HFFc6 (cell line): Measurements from ENCODE around the gene SH3PXD2A. TPM values are rescaled to one million over a fixed set of nuclear protein-coding genes. Genes with fewer than 3 reads are reported as not detected.

Experiments
- DNase-seq: peaks from one replicate; pipeline ENCODE4 v3.0.0-alpha.2; 2018
- H3K27ac Mint-ChIP-seq: 2 replicates; pipeline ENCODE4 v1.8.0; 2020; ENCODE audit warnings: mild to moderate bottlenecking, mixed read lengths
- H3K27me3 Mint-ChIP-seq: 2 replicates; pipeline ENCODE4 v1.8.0; 2021; ENCODE audit warnings: mild to moderate bottlenecking, moderate library complexity, mixed read lengths; ENCODE audit not compliant: insufficient read depth
- H3K36me3 Mint-ChIP-seq: 2 replicates; pipeline ENCODE4 v1.8.0; 2021; ENCODE audit warnings: low read depth, mixed read lengths
- H3K4me1 Mint-ChIP-seq: 2 replicates; pipeline ENCODE4 v1.8.0; 2020; ENCODE audit warnings: low read depth, mixed read lengths
- H3K4me3 Mint-ChIP-seq: 2 replicates; pipeline ENCODE4 v1.8.0; 2020; ENCODE audit warnings: mild to moderate bottlenecking, moderate library complexity, mixed read lengths
- H3K9me3 Mint-ChIP-seq: 2 replicates; pipeline ENCODE4 v1.8.0; 2020; ENCODE audit warnings: mild to moderate bottlenecking, mixed read lengths
- total RNA-seq, 6 experiments: library from RNA; stranded (reverse); fragmentation: NEBNext Ultra II Directional; extraction: Animal tissue kit (Norgen Biotek cat#: 25700); gene quantifications; 2 replicates in 1 of 6; 3 replicates in 5 of 6; pipeline ENCODE4 v1.2.3, GENCODE V29; 2021
- TF ChIP-seq, protein P1 (sequence below): fragments of 200-600 bp; sonication (generic); IDR thresholded peaks from 2 replicates; pipeline ENCODE4 v1.5.0; 2021; ENCODE audit warnings: antibody characterized with exemption, mild to moderate bottlenecking

The SH3PXD2A gene
- total RNA-seq, 6 experiments from 2014 or later = 75.5 to 113 (median 81.1) TPM

DNA sequence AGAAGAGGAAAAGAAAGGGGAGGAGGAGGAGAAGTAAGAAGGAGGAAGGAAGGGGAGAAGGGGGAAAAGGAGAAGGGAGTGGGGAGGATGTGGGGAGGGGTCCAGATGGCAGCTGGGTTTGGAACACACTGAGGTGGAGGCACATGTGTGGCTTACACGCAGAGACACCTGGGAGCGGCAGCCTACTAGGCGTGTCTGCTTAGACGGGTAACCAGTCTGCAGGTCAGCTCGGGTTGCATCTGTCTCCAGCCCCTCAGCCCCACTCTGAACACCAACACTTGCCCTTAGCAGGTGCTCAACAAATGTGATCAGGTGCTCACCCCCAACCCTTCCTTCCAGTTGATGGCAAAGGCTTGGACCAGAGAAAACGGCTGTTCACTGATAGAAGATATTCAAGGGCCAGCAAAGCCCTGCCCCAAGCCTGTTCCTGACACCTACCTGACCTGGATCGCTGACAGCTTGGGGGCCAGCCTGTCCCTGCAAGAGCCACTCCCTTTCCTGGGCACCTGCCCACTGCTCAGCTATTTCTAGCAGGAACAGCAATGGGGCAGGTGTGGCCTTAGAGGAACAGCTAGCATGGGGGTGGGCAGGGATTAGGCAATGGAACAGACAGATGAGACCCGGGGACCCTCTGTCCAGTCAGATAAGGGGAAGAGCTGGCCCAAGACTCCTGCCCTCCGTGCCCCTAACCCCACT, 70.5 kb downstream of the SH3PXD2A start:
- H3K27me3 Mint-ChIP-seq = peaks cover 1% of the 10 kb centered on the region
- H3K36me3 Mint-ChIP-seq = peaks cover 7% of the 10 kb centered on the region
- no peaks in the 10 kb centered on the region for H3K9me3 Mint-ChIP-seq
- TF ChIP-seq, protein P1, sequence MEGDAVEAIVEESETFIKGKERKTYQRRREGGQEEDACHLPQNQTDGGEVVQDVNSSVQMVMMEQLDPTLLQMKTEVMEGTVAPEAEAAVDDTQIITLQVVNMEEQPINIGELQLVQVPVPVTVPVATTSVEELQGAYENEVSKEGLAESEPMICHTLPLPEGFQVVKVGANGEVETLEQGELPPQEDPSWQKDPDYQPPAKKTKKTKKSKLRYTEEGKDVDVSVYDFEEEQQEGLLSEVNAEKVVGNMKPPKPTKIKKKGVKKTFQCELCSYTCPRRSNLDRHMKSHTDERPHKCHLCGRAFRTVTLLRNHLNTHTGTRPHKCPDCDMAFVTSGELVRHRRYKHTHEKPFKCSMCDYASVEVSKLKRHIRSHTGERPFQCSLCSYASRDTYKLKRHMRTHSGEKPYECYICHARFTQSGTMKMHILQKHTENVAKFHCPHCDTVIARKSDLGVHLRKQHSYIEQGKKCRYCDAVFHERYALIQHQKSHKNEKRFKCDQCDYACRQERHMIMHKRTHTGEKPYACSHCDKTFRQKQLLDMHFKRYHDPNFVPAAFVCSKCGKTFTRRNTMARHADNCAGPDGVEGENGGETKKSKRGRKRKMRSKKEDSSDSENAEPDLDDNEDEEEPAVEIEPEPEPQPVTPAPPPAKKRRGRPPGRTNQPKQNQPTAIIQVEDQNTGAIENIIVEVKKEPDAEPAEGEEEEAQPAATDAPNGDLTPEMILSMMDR = no peak
- peaks cover 38% of the 10 kb centered on the region for H3K4me1 Mint-ChIP-seq
- no peak overlapping the region for H3K27ac Mint-ChIP-seq
- no peak overlapping the region for H3K4me3 Mint-ChIP-seq
- DNase-seq = no peak

GRCh38 chr10:103784089-103784488, 71.3 kb downstream of the SH3PXD2A start:
- peaks cover 46% of the 10 kb centered on the region for H3K4me1 Mint-ChIP-seq
- peaks cover 1% of the 10 kb centered on the region for H3K27me3 Mint-ChIP-seq
- peaks cover 7% of the 10 kb centered on the region for H3K36me3 Mint-ChIP-seq
- H3K4me3 Mint-ChIP-seq = no peak overlapping the region
- H3K9me3 Mint-ChIP-seq = no peaks in the 10 kb centered on the region
- DNase-seq = no peak
- no peak overlapping the region for H3K27ac Mint-ChIP-seq
- TF ChIP-seq, protein P1 = no peak

DNA sequence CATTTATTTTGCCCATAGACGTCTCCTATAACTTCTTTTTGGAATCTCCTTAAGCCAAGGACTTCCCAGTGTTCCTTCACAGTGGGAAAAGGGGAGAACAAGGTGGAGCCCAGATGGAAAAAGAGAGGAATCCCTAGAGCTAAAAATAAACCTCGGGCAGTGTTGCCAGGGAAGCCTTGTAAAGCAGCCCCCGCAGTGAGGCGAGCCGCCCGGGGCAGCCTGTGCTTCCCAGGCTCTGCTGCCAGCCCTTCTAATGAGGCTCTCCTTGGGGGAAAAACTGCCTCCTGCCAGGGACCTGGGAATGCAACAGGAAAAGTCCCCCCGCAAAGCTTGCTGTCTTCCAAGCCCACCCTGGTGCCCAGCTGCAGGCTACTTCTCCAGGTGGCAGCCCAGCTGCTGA, 71.7 kb downstream of the SH3PXD2A start:
- H3K27ac Mint-ChIP-seq = no peak overlapping the region
- peaks cover 7% of the 10 kb centered on the region for H3K36me3 Mint-ChIP-seq
- DNase-seq = no peak
- peaks cover 46% of the 10 kb centered on the region for H3K4me1 Mint-ChIP-seq
- peaks cover 1% of the 10 kb centered on the region for H3K27me3 Mint-ChIP-seq
- no peaks in the 10 kb centered on the region for H3K9me3 Mint-ChIP-seq
- TF ChIP-seq, protein P1 = no peak
- no peak overlapping the region for H3K4me3 Mint-ChIP-seq

DNA sequence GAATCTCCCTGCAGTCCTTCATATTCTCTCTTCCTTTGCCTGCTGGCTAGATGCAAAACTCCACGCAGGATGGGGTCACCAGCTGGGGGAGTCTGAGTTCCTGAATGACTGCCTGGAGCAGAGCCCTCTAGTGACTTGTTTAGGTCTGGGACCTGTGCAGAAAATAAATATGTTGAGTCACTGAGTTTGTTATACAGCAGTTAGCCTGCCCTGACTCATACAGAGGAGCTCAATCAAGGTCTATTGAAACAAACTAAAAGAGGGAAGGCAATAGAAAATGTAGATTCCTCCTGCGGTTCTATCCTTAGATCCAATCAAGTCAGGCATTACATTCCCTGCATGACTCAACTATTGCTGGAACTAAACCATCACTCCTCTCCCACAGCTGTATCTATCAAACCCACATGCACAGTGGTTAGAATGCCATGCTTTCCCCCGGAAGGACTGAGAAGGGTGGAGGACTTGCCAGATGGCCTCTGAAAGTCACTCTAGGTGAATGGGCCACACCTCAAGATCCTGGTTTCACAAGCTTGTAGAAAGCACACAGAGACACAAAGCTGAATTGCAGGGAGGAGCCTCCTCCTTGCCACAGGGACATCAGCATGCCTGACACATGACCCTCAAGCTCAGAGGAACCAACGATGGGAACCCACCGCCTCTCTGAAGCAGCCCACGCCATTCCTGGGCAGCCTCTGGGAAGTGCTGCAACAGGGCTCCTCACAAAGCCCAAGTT, 73.9 kb downstream of the SH3PXD2A start:
- Mint-ChIP-seq H3K9me3 (no peaks in the 10 kb centered on the region), H3K4me1 (peaks cover 46% of the 10 kb centered on the region), H3K36me3 (peaks cover 7% of the 10 kb centered on the region), H3K4me3 (peak overlapping the region; percentile 54), H3K27me3 (peaks cover 1% of the 10 kb centered on the region), H3K27ac (peak overlapping the region; percentile 96)
- TF ChIP-seq, protein P1 = peak; percentile 81
- DNase-seq = peak; percentile 99

DNA sequence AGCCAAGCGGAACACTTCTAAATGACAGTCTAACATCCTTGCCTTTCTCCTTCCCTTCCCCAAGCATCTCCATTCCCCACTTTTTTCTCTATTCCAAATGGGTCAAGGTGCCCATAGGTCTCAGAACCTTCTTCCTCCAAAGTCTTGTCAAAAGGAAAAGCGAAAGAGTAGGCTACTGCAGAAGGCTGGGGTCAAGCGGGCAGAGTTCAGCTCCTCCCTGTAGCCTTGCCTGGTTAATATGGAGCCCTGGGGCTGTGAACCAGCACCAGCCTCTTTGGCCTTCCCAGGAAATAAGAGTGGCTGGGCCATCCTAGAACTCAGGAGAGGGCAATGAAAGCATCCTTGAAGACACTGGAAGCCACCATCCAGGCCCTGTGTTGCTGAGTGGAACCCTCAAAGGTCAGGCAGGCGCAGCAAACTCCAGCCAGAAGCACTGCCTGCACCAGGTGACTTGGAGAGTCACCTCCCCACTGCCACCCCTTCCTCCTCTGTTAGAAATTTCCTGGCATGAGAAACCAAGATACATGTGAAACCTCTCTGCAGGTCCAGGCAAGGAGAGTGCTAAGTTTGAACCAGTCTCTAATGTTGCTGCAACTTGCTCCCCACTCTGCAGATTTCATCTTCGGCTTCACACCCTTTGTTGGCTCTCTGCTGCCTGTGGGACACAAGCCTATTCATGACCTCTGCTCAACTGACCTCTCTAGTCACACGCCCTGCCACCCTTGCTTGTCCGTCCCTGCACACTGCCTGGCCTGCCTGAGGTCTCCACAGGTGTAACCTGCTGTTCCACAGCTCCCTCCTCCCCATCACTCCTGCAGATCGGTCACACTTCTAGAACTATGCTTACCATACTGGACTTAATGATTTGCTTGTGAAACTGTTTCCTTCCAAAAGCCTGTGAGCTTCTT, 74.9 kb downstream of the SH3PXD2A start:
- Mint-ChIP-seq H3K27ac (peak overlapping the region; percentile 96), H3K27me3 (peaks cover 1% of the 10 kb centered on the region), H3K36me3 (peaks cover 8% of the 10 kb centered on the region), H3K9me3 (no peaks in the 10 kb centered on the region), H3K4me1 (peaks cover 46% of the 10 kb centered on the region), H3K4me3 (peak overlapping the region; percentile 16; the same call in 1 of the 2 replicates)
- TF ChIP-seq, protein P1 = no peak
- DNase-seq = no peak
